Stimulated activated CD4-positive, alpha-beta T cell treated with anti-CD3 and anti-CD28 coated beads, Interleukin-15, amount 100 ng/mL, for 48 hours (primary cell): Measurements from ENCODE around the gene WNK1.
"Not testable (repeated sequence)": the region's sequence is repeated elsewhere in the genome, so short reads cannot be mapped to it uniquely, and the experiment has no call there.

Source experiments
- DNase-seq, 2 donors: peaks; one replicate each; pipeline ENCODE4 v3.0.0-alpha.2; 2020; ENCODE audit warnings: low read depth in 2 of 2

Gene WNK1

GRCh38 chr12:911191-911826, 158.9 kb downstream of the WNK1 start:
- DNase-seq, result no peak

- DNase-seq, result no peak
Observed at GRCh38 chr12:912466-913235, 160.3 kb downstream of the WNK1 start.

DNA sequence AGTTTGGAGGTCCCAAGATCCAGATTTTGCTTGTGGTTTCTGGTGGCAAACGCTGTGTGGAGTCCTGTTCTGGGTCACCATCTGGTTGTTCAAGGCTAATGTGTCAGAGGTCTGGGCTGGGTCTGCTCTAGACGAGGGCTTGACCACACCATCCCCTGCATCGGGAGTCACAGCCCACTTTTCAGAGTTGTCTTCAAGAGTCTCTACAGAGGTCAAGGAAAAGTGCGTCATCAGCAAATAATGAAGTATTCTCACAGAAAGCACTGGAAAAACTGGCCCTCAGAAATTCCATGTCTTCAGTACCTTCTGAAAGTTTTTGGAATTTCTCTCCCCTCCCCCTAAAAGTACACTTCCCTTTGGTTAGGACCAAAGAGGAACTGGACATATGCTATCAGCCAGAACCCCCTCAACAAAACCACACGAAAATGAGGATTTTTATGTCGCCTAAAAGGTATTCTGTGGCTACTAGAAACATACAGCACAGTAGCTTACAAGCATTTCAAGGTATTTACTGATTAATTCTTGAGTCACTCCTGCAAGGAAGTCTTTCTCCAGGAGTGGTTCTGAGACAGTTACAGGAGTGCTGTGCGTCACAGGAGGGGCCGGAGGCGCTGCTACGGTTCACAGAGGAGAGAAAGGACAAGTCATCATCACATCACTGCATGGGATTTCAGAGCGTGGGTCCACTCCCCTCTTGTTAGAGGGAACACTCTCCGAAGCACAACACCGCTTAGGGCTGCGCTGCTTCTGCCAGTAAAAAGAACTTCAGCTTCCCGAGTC, 161.7 kb downstream of the WNK1 start:
- DNase-seq, result no peak

DNA sequence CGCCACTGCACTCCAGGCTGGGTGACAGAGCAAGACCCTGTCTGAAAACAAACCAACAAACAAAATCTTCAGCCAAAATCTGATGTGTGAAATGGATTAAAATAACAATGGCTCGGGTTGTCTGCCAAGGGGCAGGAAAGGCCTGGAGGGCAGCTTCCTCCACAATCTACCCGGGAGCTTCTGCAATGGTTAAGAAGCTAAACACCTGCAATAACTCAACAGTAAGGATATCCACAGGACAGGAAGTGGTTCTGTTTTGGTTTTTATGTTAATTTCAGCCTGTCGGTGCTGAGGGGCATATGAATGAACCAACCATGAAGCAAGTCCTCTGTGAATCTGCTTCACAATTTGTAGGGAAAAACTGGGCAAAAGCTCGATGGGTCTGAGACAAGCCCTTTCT, 162.7 kb downstream of the WNK1 start:
- DNase-seq, result no peak

GRCh38 chr12:916240-916639, 163.9 kb downstream of the WNK1 start:
- no peak for DNase-seq

GRCh38 chr12:916712-917445, 164.5 kb downstream of the WNK1 start:
- no peak for DNase-seq

- no peak for DNase-seq
Observed at GRCh38 chr12:920676-921075, 168.3 kb downstream of the WNK1 start.

GRCh38 chr12:922285-922684, 169.9 kb downstream of the WNK1 start:
- no peak for DNase-seq

GRCh38 chr12:926641-927040, 174.3 kb downstream of the WNK1 start:
- DNase-seq, result no peak

- no peak for DNase-seq
Observed at GRCh38 chr12:931060-931459, 178.7 kb downstream of the WNK1 start.

DNA sequence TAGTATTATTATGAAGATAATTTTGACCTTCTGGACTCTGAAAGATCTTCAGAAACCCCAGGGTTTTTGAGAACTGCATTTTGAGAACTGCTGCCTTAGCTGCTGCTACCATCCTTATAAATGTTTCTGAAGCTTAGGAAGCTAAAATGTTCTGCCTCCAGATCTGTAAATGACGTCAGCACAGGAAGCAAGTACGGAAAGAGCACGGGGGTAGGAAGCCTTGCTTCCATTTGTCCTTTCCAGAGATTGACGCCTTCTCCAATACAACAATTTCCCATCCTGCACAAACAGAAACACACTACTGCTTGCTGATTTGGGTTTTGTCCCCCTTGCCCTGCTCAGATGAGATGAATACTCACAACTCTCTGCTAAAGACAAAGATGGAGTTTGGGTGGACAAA, 179.2 kb downstream of the WNK1 start:
- no peak for DNase-seq

- DNase-seq, result not testable (repeated sequence)
Observed at GRCh38 chr12:935891-936290, 183.5 kb downstream of the WNK1 start.

GRCh38 chr12:936377-937345, 184.3 kb downstream of the WNK1 start:
- DNase-seq, result no peak

DNA sequence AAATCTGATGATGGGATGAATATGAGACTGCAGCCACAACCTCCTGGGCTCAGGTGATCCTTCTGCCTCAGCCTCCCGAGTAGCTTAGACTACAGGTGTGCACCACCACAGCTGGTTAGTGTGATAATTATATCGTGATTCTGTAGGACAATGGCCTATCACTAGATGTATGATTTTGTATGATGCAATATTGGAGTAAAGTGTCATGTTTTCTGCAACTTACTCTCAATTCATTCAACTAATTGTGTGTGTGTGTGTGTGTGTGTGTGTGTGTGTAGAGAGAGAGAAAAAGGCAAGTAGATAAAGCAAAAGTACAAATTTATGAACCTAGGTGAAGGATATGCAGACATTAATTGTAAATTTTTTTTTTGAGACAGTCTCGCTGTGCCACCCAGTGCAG, 186.4 kb downstream of the WNK1 start:
- DNase-seq, result no peak

- no peak for DNase-seq
Observed at GRCh38 chr12:943051-943450, 190.7 kb downstream of the WNK1 start.

DNA sequence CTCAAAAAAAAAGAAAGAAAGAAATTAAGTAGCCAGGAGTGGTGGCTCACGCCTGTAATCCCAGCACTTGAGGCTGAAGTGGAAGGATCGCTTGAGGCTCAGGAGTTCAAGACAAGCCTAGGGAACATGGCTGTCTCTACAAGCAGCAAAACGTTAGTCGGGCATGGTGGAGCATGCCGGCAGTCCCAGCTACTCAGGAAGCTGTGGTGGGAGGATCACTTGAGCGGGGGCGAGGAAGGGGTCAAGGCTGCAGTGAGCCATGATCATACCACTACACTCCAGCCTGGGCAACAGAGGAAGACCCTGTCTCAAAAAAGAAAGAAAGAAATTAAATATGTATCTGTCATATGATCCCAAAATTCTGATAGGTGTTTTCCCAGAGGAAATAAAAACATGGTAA, 191.8 kb downstream of the WNK1 start:
- DNase-seq, result no peak

- no peak for DNase-seq
Observed at GRCh38 chr12:946212-946611, 193.8 kb downstream of the WNK1 start.

GRCh38 chr12:946631-947030, 194.3 kb downstream of the WNK1 start:
- no peak for DNase-seq

DNA sequence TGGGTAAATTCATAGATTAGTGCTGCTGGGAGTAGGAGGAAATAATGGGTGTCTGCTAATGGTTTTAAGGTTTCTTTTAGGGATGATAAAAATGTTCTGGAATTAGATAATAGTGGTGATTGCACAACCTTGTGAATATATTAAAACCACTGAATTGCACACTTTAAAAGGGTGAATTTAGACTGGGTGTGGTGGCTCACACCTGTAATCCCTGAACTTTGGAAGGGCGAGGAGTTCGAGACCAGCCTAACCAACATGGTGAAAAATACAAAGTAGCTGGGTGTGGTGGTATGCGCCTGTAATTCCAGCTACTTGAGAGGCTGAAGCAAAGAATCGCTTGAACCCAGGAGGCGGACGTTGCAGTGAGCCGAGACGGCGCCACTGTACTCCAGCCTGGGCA, 195.9 kb downstream of the WNK1 start:
- DNase-seq, result no peak

- peak; percentile 94 to 96 for DNase-seq
Observed at GRCh38 chr12:949453-950191, 197.2 kb downstream of the WNK1 start, which contains the start of gene RAD52. Gene RAD52, minus strand, starts transcription at chr12:949694. Its CDS starts 16,636 bp downstream, at chr12:933058.
